Measurements from ENCODE around the gene SOAT1.
"Not testable (repeated sequence)": the region's sequence is repeated elsewhere in the genome, so short reads cannot be mapped to it uniquely, and the experiment has no call there.

The SOAT1 gene

DNA sequence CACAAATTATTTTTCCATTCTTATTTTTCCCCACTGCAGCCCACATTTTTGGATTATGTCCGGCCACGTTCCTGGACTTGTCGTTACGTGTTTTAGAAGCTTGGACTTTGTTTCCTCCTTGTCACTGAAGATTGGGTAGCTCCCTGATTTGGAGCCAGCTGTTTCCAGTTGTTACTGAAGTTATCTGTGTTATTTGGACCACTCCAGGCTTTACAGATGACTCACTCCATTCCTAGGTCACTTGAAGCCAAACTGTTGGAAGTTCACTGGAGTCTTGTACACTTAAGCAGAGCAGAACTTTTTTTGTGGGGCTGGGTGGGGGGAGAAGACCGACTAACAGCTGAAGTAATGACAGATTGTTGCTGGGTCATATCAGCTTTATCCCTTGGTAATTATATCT lies 59.9 kb downstream of the SOAT1 start:
- DNase-seq (ENCODE audit: low read depth): no peak

DNA sequence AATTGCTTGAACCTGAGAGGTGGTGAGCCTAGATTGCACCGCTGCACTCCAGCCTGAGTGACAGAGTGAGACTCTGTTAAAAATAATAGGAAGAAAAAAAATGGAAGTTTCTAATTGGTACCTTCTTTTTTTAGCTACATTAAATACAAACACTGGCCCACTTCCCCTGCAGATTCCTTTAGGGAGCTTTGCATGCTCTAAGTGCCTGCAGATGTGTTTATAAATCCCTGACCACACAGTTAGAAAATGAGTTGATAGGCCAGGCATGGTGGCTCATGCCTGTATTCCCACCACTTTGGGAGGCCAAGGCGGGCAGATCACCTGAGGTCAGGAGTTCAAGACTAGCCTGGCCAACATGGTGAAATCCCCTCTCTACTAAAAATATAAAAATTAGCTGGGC lies 68.0 kb downstream of the SOAT1 start:
- not testable (repeated sequence) for DNase-seq (ENCODE audit: low read depth)

DNA sequence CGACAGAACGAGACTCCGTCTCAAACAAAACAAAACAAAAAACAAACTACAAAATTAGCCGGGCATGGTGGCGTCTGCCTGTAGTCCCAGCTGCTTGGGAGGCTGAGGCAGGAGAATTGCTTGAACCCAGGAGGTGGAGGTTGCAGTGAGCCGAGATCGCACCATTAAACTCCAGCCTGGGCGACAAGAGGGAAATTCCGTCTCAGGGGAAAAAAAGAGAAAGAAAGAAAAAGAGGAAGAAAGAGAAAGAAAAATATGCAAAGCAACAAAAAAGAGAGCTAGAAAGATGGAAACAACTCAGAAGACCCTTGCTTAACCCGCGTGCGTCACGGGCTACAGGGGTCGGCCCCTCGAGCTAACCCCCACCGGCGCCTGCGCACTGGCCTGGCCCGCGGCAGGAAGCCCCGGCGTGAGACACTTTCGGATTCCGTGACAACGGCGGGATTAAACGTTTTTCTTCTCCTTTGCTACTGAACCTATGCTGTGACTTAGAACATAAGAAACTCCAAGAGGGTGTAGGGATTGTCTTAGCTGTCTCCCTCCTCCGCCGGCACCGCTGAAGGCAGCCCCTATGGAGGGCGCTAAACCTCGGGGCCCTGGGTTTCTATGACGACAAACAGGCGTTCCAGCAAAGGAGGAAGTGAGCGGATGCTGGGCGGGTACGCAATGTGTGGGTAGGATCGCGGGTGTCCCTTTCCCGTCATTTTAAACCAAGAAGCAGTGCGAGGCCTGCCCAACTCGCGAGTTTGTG lies 71.9 kb downstream of the SOAT1 start, which contains the start of gene AXDND1:
Gene AXDND1, plus strand, starts transcription at position 630 of the 751 bp plus-strand sequence. CDS start 539 bp downstream, outside the sequence.
- peak; percentile 79 for DNase-seq (ENCODE audit: low read depth)

DNA sequence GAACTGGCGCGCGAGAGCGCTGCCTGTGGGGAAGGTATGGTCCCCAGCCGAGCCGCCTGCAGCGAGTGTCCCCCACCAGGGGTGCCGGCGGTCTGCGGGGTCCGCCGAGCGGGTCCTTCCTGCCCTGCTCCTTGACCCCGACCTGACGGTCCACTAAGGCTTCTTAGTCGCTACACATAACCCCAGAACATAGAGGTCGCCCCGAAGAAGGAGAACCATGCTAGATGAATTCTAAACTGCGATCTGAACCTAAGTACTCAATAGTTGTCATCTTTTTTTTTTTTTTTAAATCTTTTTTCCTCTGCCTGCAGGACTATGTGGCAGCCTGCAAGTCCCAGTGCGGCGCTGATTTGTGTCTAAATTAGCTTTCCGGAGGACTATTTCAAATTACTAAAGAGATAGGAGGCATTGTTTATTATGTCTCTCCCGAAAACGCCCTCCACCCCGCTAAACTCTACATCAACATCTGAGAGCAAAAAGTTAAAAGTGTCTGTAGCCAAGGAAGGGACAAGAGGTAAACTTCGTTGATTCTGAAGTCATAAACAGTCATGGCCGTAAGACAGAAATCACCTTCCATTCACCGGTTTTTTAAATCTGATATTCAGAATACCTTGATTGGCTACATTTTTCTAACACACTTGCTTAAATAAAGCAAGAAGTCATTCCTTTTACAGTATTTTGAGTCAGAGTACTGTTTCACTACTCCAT lies 72.7 kb downstream of the SOAT1 start:
- DNase-seq (ENCODE audit: low read depth): no peak

DNA sequence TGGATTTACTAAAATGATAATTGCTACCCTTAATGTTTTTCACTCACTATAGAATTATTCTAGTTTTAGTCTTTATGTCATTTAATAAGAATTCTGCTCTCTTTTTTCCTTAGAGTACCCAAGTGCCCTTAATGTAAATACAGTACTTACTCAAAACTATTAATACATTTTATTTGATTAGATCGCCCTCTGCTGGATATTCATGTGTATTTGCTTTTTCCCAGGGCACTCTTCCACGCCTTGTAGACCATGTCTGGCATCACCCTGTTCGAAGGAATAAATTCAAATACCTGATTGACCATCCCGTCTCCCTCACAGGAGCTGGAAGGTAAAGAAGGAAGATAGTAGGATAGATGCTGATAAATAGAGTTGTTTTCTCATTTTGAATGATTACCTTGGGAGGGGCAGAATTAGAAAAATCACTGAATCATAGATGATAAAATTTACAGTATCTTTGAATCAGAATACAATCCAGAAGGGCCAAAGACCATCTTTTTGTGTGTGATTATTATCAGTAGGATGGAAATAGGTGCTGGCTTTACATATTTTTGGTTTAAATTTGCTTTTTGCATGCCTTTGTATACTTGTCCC lies 76.2 kb downstream of the SOAT1 start:
- peak; percentile 1 for DNase-seq (ENCODE audit: low read depth)

DNA sequence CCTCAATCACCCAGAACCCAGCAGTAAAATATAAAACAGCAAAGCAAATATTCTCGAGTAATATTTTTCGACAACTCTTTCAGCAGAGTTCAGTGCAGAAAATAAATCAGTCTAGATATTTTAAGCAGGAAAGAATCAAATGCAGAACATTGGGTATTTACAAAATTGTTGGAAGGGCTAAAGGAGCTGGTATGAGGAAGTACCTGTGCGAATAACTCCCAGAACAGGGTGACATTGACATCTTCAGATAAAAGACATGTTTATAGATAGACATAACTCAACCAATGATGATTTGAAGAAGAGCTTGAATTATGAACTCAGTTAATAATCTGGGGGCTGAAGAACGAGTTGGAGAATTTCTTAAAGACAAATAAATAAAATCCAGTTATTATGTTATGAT lies 78.6 kb downstream of the SOAT1 start:
- no peak for DNase-seq (ENCODE audit: low read depth)

DNA sequence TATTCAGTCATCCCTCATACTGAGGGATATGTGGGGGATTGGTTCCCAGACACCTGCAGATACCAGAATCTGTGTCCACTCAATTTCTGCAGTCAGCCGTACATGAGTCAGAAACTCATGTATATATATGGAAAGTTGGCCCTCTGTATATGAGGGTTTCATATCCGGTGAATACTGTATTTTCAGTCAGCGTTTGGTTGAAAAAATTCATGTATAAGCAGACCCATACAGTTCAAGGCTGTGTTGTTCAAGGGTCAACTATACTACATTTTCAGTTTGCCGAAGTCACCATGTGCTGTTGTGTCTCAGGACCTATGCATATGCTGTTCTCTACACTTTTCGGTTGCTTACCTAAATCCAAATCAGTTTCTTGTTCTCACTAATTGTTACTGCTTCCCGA lies 82.6 kb downstream of the SOAT1 start:
- DNase-seq (ENCODE audit: low read depth): no peak

DNA sequence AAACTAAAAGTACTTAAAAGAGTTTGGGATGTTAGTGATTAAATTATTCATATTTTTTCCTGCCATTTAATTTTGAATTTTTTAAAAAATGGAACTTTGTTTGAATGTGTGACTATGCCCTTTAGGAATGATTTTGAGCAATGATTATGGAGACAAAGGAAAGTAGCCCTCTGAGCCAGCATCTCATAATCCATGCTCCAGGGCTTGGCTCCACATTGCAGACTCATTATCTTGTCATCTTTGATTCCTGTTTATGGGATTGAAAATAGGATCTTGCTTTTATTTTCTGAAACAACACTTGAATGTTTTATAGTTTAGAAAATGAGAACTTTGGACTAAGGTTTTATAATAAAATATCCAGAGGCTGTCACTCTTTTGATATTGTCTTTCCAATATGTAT lies 86.7 kb downstream of the SOAT1 start:
- DNase-seq (ENCODE audit: low read depth): no peak

DNA sequence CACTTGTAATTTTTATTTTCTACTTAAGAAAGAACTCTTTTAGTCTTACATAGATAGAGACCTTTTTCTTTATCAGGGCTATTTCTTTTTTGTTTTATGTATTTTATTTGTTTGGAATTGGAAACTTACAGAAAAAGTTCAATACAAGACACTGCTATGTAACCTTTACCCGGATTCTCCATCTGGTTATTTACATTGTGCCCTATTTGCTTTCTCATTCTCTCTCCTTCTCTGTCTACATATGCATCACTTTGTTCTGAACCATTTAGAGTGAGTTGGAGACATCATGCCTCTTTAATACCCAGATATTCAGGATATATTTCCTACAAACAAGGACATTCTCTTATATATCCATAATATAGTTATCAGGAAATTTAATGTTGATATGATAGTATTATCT lies 90.4 kb downstream of the SOAT1 start:
- DNase-seq (ENCODE audit: low read depth): no peak

DNA sequence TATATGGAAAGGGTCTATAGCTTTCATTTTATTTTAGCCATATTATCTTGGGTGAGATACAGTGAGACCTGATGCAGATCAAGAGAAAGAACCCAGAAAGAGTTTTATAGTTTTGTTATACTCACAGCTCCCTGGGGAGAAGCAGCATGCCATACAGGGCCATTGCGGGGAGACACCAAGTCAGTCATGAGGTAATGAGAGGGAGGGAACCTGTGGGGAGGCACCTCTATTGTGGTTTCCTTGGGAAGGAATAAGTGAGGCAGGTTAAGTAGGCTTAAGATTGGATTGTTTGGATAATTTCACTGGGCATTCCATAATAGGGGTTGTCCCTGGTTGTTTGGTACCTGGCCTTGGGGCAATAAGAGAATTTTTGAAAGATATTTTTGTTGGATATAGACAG lies 91.9 kb downstream of the SOAT1 start:
- DNase-seq (ENCODE audit: low read depth): no peak

DNA sequence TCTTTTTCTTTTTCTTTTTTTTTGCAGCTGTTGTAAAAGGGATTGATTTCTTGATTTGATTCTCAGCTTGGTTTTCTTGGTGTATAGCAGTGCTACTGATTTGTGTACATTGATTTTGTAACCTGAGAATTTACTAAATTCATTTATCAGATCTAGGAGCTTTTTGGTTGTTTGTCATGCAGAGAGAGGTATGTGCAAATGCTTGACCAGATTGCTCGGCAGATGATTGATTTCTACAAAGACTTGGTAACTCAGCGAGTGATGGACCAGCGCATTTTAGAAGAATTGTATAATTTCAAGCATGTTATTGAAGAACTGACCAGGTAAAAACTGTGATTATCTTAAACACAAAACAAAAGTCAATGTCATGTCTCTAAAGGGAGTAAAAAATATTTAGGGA lies 100.1 kb downstream of the SOAT1 start:
- DNase-seq (ENCODE audit: low read depth): no peak

DNA sequence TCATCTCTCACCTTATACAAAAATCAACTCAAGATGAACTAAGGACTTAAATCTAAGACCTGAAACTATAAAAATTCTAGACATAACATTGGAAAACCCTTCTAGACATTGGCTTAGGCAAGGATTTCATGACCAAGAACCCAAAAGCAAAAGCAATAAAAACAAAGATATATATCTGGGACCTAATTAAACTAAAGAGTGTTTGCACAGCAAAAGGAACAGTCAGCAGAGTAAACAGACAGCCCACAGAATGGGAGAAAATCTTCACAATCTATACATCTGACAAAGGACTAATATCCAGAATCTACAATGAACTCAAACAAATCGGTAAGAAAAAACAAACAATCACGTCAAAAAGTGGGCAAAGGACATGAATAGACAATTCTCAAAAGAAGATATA lies 105.8 kb downstream of the SOAT1 start:
- DNase-seq (ENCODE audit: low read depth): not testable (repeated sequence)

All from T-helper 22 cell (primary cell).